Esophagus muscularis mucosa (tissue), 4 donors: ENCODE results near the gene SMTNL1. TPM values are rescaled to one million over a fixed set of nuclear protein-coding genes. Genes with fewer than 3 reads are reported as not detected.

ENCODE experiments used
- DNase-seq: peaks from one replicate; pipeline ENCODE4 v3.0.0-alpha.2; 2017; ENCODE audit errors: extremely low spot score
- H3K27ac ChIP-seq, 4 donors: fragments of 200-600 bp; sonication (generic); replicated peaks in 1 of 4; 1 replicate in 3 of 4; 2 replicates in 1 of 4; pipeline ENCODE4 v1.5.1; 2016 to 2019; ENCODE audit warnings: mild to moderate bottlenecking in 1 of 4
- H3K27me3 ChIP-seq, 4 donors: fragments of 200-600 bp; sonication (generic); one replicate each; pipeline versions ENCODE4 v1.5.1 to v1.6.0; 2016 to 2019
- H3K36me3 ChIP-seq, 4 donors: fragments of 200-600 bp; sonication (generic); one replicate each; pipeline ENCODE4 v1.5.1; 2016 to 2019
- H3K4me1 ChIP-seq, 4 donors: fragments of 200-600 bp; sonication (generic); one replicate each; pipeline ENCODE4 v1.5.1; 2016 to 2019
- H3K4me3 ChIP-seq, 4 donors: fragments of 200-600 bp; sonication (generic); 1 replicate in 2 of 4; 2 replicates in 2 of 4; pipeline ENCODE4 v1.5.1; 2016 to 2019; ENCODE audit warnings: mild to moderate bottlenecking in 4 of 4, moderate library complexity in 1 of 4
- H3K9me3 ChIP-seq, 4 donors: fragments of 200-600 bp; sonication (generic); 1 replicate in 3 of 4; 2 replicates in 1 of 4; pipeline ENCODE4 v1.5.1; 2016 to 2019
- EP300 ChIP-seq: sonication (generic); formaldehyde crosslinking; IDR thresholded peaks from one replicate; pipeline ENCODE4 v1.6.1; 2017; ENCODE audit warnings: antibody characterized with exemption
- POLR2A ChIP-seq: fragments of 450-650 bp; IDR thresholded peaks from one replicate; pipeline ENCODE4 v1.6.1; 2017; ENCODE audit warnings: antibody characterized with exemption, moderate library complexity, mild to moderate bottlenecking, low read depth
- POLR2AphosphoS5 ChIP-seq, 2 donors: sonication (generic); formaldehyde crosslinking; IDR thresholded peaks; one replicate each; pipeline ENCODE4 v1.6.1; 2017; ENCODE audit warnings: antibody characterized with exemption in 2 of 2
- WGBS: methylation state at CpG from one replicate; pipeline ENCODE4 v1.1.5; 2018; 5-methylcytosine and 5-hydroxymethylcytosine counted together
- intact Hi-C: fragments of 100-400 bp; cut with DNase I; formaldehyde crosslinking; loops from one replicate; pipeline ENCODE4 v1.15.1; 2023
- total RNA-seq, 4 donors: library from RNA; depleted of rRNA; stranded (reverse); fragments of >200 nt; gene quantifications; one replicate each; pipeline versions ENCODE4 v1.1.0 to v1.2.1, GENCODE V29; 2016
- TF ChIP-seq, protein P1 (sequence below), 3 experiments: fragments of 200-600 bp in 2 of 3; fragments of 450-650 bp in 1 of 3; sonication (generic) in 2 of 3; IDR thresholded peaks; one replicate each; pipeline ENCODE4 v1.5.1; 2017 to 2019; ENCODE audit warnings: antibody characterized with exemption in 3 of 3, mild to moderate bottlenecking in 2 of 3, moderate library complexity in 1 of 3

The SMTNL1 gene
- total RNA-seq, 4 donors from 2014 or later: not detected

DNA sequence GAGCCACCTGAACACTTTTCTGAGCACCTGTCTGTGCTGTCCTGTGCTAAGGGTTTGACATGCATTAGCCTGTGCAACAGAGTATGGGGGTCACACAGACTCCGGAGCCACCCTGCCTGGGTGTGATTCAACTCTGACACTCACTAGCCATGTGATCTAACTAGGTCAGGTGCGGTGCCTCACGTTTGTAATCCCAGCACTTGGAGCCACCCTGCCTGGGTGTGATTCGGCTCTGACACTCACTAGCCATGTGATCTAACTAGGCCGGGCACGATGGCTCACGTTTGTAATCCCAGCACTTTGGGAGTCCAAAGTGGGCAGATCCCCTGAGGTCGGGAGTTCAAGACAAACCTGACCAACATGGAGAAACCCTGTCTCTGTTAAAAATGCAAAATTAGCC, 18.6 kb downstream of the SMTNL1 start:
- Histone ChIP-seq H3K27ac (no peak overlapping the region), H3K9me3 (no peaks in the 10 kb centered on the region), H3K27me3 (no peaks in the 10 kb centered on the region), H3K36me3 (peaks cover 56 to 97% (median 81%) of the 10 kb centered on the region in 4 donors), H3K4me3 (no peak overlapping the region), H3K4me1 (no peaks in the 10 kb centered on the region)
- no peak for DNase-seq
- intact Hi-C loops: no loop called here
- no peak for TF ChIP-seq POLR2A
- WGBS: 91% methylated on average over 5 of the region's 8 CpGs

DNA sequence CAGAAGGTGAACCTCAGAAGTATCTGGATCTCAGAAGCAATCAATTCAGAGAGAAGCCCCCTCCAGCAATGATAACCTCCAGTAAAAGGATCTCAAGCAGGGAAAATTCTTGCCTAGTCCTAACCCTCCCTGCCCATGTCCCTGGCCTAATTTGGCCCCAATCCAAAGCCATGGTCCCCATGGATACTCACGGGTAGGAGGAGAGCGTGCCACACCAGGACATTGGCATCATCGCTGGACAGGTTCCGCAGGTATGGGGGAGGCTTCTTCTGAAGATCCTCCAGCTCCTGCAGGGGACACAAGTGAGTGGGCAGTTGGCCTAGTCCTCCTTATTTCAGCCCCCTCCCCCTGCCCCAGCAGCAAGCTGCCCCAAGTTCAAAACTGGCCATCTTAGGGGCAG, 22.8 kb downstream of the SMTNL1 start:
- H3K27me3 ChIP-seq: no peaks in the 10 kb centered on the region
- intact Hi-C loops: loop anchor here (10.0 kb wide), 1 partner anchor 235 kb away; no protein-coding TSS in a partner anchor
- DNase-seq: no peak
- no peak overlapping the region for H3K4me3 ChIP-seq
- H3K4me1 ChIP-seq: peaks cover 0 to 8% (median 4%) of the 10 kb centered on the region in 4 donors
- no peak overlapping the region for H3K27ac ChIP-seq
- peaks cover 31 to 56% (median 41%) of the 10 kb centered on the region in 4 donors for H3K36me3 ChIP-seq
- H3K9me3 ChIP-seq: no peaks in the 10 kb centered on the region
- TF ChIP-seq EP300: no peak
- TF ChIP-seq, protein P1, sequence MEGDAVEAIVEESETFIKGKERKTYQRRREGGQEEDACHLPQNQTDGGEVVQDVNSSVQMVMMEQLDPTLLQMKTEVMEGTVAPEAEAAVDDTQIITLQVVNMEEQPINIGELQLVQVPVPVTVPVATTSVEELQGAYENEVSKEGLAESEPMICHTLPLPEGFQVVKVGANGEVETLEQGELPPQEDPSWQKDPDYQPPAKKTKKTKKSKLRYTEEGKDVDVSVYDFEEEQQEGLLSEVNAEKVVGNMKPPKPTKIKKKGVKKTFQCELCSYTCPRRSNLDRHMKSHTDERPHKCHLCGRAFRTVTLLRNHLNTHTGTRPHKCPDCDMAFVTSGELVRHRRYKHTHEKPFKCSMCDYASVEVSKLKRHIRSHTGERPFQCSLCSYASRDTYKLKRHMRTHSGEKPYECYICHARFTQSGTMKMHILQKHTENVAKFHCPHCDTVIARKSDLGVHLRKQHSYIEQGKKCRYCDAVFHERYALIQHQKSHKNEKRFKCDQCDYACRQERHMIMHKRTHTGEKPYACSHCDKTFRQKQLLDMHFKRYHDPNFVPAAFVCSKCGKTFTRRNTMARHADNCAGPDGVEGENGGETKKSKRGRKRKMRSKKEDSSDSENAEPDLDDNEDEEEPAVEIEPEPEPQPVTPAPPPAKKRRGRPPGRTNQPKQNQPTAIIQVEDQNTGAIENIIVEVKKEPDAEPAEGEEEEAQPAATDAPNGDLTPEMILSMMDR (IDR thresholded peaks at IDR 0.05): no peak
- no peak for TF ChIP-seq POLR2A
- TF ChIP-seq POLR2AphosphoS5 (IDR thresholded peaks at IDR 0.05): no peak
- WGBS: 100% methylated on average over 2 of the region's 4 CpGs

DNA sequence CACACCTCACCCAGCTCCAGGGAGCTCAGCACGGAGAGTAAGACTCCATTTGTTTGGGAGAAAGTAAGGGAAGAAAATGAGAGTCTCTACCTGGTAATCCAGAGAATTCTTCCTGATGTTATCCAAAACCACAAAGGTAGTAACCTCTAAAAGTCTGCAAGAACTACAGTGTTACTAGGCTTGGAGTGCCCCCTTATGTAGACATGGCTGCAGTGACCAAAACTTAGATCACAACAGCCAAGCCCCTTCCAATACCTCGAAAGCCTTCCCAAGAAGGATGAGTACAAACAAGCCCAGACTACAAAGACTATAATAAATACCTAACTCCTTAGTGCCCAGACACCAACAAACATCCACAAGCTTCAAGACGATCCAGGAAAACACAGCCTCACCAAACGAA, 25.2 kb downstream of the SMTNL1 start:
- intact Hi-C loops: loop anchor here (10.0 kb wide), 1 partner anchor 232 kb away; no protein-coding TSS in a partner anchor
- TF ChIP-seq, protein P1 (IDR thresholded peaks at IDR 0.05): no peak
- TF ChIP-seq POLR2A (no peak), POLR2AphosphoS5 (IDR thresholded peaks at IDR 0.05) (no peak), EP300 (no peak)
- Histone ChIP-seq H3K27me3 (no peaks in the 10 kb centered on the region), H3K4me3 (no peak overlapping the region), H3K4me1 (peaks cover 12 to 29% (median 24%) of the 10 kb centered on the region in 4 donors), H3K36me3 (peaks cover 13 to 31% (median 21%) of the 10 kb centered on the region in 4 donors), H3K27ac (no peak overlapping the region), H3K9me3 (no peaks in the 10 kb centered on the region)
- whole genome bisulfite sequencing: 81% methylated on average over 4 of the region's 4 CpGs
- DNase-seq: no peak

DNA sequence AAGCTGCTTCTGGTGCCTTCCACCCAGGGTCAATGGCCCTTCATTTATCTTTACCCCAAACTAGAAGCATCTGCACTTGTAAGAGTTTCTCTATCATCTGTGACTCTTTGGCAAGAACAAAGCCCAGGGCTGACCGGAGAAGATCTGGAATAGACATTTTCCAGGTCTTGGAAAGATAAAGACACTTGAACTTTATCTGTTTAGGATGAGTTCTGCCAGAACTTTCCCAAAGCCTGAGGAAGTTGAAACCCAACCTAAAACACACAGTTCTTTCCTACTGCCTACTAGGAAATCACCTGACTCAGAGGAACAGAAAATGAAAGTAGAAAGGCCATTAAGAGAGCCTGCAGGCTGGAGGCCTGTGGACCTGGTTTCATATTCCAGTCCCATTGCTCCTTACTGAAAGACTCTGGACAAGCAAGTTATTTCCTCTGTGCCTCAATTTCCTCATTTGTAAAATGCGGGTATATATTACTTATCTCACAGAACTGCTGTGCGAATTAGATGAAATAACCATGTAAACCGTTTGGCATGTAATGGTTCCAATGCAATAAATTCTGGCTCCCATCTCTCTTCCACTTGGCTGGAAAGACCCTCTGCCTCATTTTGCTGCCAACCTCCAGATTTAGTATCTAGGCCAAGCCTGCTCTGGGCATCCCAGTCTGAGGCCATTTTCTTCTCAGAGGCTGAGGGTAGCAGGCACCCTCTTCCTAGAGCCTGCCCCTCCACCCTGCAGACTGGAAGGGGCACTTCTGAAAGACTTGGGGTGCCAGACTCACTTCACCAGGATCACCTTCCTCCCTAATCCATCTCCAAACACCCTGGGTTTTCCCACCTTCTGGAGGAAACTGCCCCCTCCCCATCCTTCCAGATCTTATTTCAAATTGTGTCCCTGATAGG, 28.9 kb downstream of the SMTNL1 start:
- H3K36me3 ChIP-seq: peaks cover 0 to 2% (median 0%) of the 10 kb centered on the region in 4 donors
- TF ChIP-seq POLR2AphosphoS5 (IDR thresholded peaks at IDR 0.05): peak; percentile 41 to 72
- no peak for TF ChIP-seq POLR2A
- H3K27ac ChIP-seq: peak overlapping the region; percentile 82 to 89 (median 85)
- no peak for DNase-seq
- peak overlapping the region; percentile 70 to 97 (median 90) for H3K4me3 ChIP-seq
- WGBS: 32% methylated on average over 4 of the region's 4 CpGs
- no peaks in the 10 kb centered on the region for H3K9me3 ChIP-seq
- no peaks in the 10 kb centered on the region for H3K27me3 ChIP-seq
- intact Hi-C loops: loop anchor here (10.0 kb wide), 1 partner anchor 229 kb away; no protein-coding TSS in a partner anchor
- peaks cover 17 to 50% (median 37%) of the 10 kb centered on the region in 4 donors for H3K4me1 ChIP-seq

DNA sequence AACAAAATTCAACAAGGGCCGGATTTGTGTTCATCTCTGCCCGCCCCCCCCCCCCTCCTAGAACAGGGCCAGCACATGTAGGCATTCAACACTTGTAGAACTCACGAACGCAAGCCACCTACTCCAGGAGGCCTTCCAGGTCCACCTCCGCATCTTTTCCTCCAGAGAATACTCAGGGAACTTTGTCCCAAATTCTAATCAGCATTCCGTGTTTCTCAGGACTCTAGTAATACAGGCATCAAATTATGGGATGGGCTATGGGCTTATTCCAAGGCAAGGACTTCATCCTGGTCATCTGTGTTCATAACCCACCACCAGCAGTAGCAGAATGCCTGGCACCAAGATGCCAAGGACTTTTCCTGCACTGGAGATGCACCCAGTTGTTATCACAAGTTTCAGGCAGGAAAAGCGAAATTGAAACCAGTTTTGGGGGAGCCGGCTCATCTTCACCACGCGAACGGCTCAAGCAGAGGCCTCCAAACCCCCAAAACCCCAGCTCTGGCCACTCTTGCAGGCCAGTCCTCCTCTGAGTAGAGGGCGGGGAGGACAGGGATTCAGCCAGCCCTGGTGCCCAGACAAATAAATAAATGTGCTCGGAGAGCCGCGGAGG, 29.6 kb downstream of the SMTNL1 start:
- Histone ChIP-seq H3K4me3 (peak overlapping the region; percentile 70 to 97 (median 90)), H3K27ac (peak overlapping the region; percentile 82 to 89 (median 85)), H3K4me1 (peaks cover 17 to 50% (median 35%) of the 10 kb centered on the region in 4 donors), H3K36me3 (peaks cover 0 to 2% (median 0%) of the 10 kb centered on the region in 4 donors), H3K9me3 (no peaks in the 10 kb centered on the region), H3K27me3 (no peaks in the 10 kb centered on the region)
- 6% methylated on average over 15 of the region's 15 CpGs for WGBS
- intact Hi-C loops: loop anchor here (10.0 kb wide), 1 partner anchor 228 kb away; no protein-coding TSS in a partner anchor
- DNase-seq: no peak
- TF ChIP-seq POLR2AphosphoS5 (IDR thresholded peaks at IDR 0.05) (no peak), EP300 (no peak), POLR2A (no peak)
- TF ChIP-seq, protein P1 (IDR thresholded peaks at IDR 0.05): no peak
